Effector CD8-positive, alpha-beta T cell (primary cell): ENCODE data around the gene CEP57L1.
"Not testable (repeated sequence)": the region's sequence is repeated elsewhere in the genome, so short reads cannot be mapped to it uniquely, and the experiment has no call there.

ENCODE experiments used
- DNase-seq: peaks from one replicate; lab custom pipeline; 2025; lab: John Stamatoyannopoulos, UW

CEP57L1 gene

DNA sequence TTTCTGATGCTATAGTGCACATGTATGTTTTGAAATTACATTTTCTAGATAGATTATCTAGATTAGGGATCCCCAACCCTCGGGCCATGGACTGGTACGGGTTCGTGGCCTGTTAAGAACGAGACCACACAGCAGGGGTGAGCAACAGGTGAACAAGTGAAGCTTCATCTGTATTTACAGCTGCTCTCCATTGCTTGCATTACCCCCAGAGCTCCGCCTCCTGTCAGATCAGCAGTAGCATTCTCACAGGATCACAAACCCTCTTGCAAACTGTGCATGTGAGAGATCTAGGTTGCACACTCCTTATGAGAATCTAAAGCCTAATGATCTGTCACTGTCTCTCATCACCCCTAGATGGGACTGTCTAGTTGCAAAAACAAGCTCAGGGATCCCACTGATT is 10.4 kb downstream of the CEP57L1 start:
- no peak for DNase-seq

DNA sequence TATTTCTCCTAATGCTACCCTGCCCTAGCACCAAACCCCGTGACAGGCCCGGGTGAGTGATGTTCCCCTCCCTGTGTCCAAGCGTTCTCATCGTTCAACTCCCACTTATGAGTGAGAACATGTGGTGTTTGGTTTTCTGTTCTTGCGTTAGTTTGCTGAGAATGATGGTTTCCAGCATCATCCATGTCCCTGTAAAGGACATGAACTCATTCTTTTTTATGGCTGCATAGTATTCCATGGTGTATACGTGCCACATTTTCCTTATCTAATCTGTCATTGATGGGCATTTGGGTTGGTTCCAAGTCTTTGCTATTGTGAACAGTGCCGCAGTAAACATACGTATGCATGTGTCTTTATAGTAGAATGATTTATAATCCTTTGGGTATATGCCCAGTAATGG is 14.4 kb downstream of the CEP57L1 start:
- DNase-seq: not testable (repeated sequence)

DNA sequence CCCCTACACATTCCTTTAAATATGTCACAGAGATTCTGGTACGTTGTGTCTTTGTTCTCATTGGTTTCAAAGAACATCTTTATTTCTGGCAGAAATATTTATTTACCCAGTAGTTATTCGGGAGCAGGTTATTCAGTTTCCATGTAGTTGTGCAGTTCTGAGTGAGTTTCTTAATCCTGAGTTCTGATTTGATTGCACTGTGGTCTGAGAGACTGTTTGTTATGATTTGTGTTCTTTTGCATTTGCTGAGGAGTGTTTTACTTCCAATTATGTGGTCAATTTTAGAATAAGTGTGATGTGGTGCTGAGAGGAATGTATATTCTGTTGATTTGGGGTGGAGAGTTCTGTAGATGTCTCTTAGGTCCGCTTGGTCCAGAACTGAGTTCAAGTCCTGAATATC is 17.4 kb downstream of the CEP57L1 start:
- DNase-seq: not testable (repeated sequence)

DNA sequence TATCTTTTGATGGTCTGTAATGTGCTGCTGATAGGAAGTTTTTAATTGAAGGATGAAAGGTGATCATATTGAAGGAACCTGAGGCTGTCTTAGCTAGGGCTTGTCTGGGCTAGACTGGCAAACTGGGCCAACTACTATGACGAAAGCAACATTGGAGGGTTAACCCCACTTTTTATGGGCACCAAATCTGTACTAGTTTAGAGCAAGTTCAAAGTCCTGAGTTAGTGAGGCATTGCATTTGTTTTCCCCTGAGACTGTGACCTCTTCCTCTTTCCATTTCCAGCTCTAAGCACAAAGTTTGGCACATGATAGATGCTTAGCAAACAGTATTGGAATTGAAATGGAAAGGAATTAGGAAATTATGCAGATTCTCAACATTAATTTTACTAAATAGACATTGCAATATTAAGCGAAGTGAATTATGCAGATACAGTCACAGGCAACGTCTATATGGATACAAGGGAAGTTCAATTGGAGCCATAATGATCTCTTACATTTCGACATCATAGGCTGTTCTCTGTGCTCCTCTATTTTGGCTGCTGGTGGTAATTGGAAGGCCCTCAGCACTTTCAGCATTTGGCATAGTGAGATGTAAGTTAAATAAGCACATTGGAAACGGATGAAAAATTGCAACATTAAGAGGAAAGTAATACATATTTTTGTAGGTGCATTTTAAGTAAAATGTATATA is 22.2 kb downstream of the CEP57L1 start:
- no peak for DNase-seq

DNA sequence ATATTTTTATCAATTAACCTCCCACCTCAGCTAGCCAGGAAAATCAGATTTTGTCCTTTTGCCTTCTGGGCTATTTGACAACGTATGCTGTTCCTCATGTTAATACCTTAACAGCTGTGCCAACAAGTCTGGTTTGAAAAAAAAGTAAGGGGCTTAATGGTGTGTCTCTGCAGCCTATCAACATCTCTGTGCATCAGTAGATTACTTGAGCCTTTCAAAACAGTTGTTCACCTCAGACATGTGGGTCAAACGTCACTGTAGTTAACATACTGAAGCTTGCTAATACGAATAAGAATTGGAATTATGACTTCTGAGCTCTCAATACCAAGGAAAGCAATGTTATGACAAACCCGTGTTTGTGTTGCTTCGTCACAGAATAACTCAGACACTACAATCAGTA is 23.0 kb downstream of the CEP57L1 start:
- DNase-seq: no peak

DNA sequence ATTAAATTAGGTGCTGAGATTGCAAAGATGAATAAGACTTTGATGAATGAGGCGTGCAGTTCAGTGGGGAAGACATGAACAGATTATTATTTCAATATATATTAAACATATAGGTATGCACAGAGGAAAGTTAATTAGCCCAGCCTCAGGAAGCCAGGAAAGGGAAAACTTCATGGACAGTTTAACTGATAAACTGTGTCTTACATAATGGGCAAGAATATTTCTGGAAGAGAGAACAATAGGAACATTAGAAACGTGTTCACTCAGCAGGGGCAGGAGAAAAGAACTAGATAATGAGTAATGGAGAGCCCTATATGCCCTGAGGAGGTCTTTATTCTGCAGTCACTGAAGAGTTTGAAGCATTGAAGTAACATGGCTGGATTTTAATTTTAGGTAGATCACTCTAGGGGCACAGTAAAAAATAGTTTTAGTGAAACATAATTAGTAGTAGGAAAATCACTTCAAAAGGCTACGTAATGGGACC is 23.6 kb downstream of the CEP57L1 start:
- DNase-seq: no peak

DNA sequence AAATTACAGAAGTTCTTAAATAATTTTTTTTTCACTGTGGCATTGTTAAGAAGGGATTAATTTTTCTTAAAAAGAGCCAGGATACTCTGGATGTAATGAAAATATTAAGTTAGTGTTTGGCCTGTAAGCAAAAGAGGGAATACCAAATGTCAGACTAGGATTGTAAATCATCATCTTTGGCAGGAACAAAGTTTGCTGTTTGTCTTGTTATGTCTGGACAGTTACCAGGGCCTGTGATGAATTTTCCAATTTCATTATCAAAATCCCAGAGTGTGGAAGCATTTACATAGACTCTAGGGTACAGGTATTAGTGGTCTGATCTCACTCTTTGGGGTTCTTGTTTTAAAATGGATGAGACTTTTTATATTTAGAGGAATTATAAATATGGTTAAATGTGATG is 26.1 kb downstream of the CEP57L1 start:
- no peak for DNase-seq

DNA sequence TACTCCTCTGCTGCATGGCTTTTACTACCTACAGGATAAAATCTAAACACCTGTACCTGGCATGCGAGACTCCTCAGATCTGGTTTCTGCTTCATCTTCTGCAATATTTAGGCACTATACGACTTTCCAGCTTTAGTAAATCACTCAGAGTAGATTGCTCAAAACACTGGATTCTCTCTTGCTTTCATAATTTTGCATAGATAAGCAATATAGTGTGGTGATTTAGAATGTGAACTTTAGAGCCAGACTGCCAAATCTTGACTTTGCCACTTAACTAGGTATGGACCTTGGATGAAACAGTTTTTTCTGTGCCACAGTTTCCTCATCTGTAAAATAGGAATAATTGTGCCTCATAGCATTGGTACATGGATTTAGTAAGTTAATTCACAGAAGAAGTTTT is 28.9 kb downstream of the CEP57L1 start:
- no peak for DNase-seq

DNA sequence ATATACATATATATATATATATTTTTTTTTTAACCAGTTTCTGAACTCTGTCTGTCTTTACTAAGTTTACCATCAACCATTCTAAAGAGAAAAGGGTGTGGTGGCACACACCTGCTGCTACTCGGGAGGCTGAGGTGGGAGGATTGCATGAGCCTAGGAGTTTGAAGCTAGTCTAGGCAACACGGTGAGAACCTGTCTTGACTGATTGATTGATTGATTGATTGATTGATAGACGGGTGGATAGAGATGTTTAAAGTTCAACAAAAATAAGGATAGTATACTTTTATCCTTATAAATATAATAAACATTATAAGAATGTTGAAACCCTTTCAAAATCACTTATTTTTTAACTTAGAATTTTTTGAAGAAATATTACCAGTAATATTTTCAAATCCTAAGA is 30.2 kb downstream of the CEP57L1 start:
- no peak for DNase-seq

DNA sequence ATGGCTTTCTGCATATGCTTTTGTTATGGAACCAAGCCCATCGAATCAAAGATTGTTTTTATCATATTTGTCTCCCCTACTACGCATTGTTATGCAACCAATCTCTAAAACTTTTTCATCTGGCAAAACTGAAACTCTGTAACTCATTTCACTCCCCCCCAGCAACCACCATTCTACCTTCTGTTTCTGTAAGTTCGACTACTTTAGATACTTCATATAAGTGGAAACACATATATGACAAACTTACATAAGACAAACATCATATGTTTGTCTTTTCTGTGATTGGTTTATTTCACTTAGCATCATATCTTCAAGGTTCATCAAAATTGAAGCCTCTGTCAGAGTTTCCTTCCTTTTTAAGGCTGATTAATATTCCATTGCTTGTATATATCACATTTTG is 34.8 kb downstream of the CEP57L1 start:
- DNase-seq: no peak

DNA sequence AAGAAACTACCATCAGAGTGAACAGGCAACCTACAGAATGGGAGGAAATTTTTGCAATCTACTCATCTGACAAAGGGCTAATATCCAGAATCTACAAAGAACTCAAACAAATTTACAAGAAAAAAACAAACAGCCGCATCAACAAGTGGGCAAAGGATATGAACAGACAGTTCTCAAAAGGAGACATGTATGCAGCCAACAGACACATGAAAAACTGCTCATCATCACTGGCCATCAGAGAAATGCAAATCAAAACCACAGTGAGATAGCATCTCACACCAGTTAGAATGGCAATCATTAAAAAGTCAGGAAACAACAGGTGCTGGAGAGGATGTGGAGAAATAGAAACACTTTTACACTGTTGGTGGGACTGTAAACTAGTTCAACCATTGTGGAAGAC is 40.3 kb downstream of the CEP57L1 start:
- not testable (repeated sequence) for DNase-seq

DNA sequence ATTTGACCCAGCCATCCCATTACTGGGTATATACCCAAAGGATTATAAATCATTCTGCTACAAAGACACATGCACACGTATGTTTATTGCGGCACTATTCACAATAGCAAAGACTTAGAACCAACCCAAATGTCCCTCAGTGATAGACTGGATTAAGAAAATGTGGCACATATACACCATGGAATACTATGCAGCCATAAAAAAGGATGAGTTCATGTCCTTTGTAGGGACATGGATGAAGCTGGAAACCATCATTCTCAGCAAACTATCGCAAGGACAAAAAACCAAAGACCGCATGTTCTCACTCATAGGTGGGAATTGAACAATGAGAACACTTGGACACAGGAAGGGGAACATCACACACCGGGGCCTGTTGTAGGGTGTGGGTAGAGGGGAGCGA is 40.7 kb downstream of the CEP57L1 start:
- DNase-seq: not testable (repeated sequence)

DNA sequence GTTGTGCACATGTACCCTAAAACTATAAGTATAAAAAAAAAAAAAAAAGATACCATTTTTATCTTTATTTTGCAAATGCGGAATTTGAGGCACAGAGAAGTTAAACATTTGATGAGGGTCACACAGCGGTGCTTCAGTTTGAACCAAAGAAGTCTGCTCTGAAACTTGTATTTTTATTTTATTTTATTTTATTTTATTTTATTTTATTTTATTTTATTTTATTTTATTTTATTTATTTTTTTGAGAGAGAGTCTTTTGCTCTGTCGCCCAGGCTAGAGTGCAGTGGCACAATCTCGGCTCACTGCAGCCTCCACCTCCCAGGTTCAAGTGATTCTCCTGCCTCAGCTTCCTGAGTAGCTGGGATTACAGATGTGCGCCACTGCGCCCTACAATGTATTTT is 41.2 kb downstream of the CEP57L1 start:
- not testable (repeated sequence) for DNase-seq

DNA sequence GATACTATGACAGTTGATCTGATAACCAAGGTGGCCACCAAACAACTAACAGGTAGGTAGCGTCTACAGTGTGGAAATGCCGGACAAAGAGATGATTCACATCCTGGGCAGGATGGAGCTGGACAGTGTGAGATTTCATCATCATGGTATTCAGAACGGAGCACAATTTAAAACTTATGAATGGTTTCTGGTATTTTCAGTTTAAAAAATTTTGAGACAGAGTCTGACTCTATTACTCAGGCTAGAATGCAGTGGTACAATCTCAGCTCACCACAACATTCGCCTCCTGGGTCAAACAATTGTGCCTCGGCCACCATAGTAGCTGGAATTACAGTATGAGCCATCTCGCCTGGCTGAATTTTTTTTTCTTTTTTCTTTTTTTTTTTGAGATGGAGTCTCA is 43.8 kb downstream of the CEP57L1 start:
- DNase-seq: no peak

DNA sequence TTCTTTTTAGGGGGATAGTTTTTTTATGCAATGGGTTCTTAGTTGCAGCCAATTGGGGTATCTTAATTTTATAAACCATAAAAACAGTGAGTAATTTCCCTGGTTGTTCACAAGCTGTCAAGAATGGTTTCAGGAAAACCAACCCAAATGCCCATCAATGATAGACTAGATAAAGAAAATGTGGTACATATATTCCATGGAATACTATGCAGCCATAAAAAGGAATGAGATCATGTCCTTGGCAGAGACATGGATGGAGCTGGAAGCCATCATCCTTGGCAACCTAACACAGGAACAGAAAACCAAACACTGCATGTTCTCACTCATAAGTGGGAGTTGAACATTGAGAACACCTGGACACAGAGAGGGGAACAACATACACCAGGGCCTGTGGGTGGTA is 46.8 kb downstream of the CEP57L1 start:
- not testable (repeated sequence) for DNase-seq

DNA sequence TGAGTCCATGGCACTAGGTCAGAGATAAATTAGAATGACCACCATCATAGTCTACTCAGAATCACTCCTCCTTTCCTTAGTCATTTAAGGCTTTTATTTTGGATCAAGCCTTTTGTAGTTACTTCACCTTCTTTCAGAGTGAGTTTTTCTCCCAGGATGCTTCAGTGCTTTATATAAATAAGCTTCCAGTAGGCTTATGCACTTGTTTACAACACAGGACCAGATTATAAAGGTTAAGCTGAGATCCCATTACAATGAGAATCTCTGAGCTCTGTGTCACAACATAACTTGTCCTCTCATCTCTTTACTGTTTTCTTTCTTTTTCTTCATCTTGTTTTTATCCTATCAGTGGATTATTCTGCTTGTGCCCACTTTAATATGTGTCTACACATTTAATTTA is 47.9 kb downstream of the CEP57L1 start:
- DNase-seq: no peak

DNA sequence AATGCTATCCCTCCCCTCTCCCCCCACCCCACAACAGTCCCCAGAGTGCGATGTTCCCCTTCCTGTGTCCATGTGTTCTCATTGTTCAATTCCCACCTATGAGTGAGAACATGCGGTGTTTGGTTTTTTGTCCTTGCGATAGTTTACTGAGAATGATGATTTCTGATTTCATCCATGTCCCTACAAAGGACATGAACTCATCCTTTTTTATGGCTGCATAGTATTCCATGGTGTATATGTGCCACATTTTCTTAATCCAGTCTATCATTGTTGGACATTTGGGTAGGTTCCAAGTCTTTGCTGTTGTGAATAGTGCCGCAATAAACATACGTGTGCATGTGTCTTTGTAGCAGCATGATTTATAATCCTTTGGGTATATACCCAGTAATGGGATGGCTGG is 52.9 kb downstream of the CEP57L1 start:
- not testable (repeated sequence) for DNase-seq

DNA sequence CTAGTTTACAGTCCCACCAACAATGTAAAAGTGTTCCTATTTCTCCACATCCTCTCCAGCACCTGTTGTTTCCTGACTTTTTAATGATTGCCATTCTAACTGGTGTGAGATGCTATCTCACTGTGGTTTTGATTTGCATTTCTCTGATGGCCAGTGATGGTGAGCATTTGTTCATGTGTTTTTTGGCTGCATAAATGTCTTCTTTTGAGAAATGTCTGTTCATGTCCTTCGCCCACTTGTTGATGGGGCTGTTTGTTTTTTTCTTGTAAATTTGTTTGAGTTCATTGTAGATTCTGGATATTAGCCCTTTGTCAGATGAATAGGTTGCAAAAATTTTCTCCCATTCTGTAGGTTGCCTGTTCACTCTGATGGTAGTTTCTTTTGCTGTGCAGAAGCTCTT is 53.4 kb downstream of the CEP57L1 start:
- DNase-seq: not testable (repeated sequence)

DNA sequence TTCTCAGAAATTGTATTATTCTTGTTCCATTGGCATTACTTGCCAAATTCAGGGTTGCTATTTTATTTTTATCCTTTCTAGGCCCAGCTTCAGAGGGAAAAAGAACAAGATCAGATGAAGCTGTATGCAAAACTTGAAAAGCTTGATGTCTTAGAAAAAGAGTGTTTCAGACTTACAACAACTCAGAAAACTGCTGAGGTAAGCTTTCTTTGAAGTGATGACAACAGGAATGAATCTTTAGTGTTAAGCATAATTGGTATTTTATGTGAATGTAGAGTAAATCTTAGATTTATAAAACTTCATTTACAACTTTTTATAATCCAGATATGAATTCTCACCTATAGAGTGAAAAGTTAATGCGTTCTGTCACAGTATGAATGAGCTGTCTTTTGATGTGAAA is 58.4 kb downstream of the CEP57L1 start:
- DNase-seq: no peak

DNA sequence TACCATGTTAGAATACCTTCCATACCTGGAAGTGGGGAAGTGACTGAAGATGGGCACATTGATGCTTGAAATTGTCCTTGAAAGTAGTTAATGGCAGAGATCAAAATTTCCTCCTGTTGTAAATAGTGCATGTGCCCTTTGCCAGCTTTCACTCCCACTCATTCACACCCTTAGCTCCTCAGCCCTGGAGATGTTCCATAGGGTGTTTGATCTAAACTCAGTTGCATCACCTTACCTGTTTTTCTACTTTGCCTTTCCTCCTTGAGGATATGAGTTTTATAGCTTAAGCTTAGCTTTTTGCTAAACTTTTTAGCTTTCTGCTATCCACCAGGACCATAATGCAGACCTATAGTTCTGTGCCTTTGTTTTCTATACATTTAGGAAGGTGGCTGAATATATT is 69.0 kb downstream of the CEP57L1 start:
- DNase-seq: no peak

DNA sequence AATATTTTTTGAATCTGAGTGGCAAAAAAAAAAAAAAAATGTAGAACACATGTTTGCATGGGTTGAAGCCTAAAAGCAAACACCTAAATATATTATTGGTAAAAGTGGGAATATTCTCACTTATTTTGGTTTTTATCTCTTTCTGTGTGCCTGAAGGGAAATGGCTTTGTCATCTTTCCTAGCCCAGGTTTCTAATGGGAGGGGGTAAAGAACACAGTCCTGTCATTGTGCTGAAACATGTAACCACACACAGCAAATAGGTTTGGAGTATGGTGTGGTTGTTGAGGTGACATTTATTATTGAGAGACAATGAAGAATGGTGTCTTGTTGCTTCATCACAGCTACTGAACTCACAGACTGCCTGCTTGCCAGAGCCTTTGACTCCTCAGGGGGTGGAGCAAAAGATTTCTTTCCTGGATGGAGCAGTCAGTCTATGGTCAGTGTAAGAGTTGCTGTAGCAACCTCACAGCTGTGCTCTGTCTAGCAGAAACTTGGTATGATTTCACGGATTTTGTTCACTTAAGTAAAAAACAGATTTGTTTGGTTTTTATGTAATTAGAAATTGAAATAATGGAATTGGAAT is 70.2 kb downstream of the CEP57L1 start:
- DNase-seq: no peak

DNA sequence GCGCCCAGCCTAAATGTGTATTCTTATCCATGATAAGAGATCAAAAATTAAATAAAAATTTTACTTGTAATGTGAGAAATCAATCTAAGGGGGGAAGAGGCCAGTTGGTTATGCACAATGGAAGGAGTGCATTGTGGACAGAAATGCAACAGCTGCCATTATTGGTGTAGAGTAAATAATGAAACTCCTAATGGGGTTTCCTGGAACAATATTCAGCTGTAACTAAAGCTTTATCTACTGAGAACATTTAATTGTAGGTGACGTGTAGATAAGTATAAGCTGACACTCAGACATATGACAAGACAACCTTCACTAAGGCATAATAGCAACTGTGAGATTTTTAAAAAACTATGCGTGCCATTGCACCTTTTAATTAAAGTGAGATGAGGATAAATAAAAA is 71.4 kb downstream of the CEP57L1 start:
- no peak for DNase-seq

DNA sequence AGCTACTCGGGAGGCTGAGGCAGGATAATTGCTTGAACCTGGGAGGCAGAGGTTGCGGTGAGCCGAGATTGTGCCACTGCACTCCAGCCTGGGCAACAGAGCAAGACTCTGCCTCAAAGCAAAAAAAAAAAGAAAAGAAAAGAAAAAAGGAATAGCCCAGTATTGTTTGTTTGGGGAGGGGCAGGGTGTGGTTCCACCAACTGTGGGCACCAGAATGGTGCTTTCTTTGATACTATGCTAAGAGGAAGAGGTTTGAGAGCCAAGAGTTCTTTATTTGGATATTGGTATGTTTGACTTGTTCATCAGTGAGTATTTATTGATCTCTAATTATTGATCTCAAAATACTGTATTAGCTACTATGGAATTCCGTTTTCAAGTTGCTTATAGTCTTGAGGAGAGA is 72.3 kb downstream of the CEP57L1 start:
- DNase-seq: no peak

DNA sequence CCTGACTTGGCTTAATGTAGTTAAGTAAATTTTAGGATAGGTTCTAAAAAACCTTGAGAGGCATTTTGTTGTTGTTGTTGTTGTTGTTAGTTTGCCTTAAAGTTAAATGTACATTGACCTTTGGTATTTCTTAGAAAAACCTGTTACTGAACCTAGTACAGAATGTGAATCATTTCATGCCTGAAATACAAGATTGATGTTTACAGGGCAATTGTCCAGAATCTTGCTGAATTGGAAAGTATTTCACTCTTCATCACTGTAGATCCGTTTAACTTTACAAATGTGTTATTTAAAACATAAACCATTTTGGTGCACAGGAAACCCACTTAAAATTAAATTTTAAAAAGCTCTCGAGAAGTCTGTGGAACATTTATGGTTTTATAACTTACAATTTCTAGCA is 75.0 kb downstream of the CEP57L1 start:
- DNase-seq: no peak
